Measurements from ENCODE around the gene ATP6AP1. TPM values are rescaled to one million over a fixed set of nuclear protein-coding genes. Genes with fewer than 3 reads are reported as not detected.

Gene ATP6AP1
- total and polyA plus RNA-seq, 2 experiments from 2014 or later, result 37.7 to 52.1 TPM

- TF ChIP-seq CTCF (conservative IDR thresholded peaks at IDR 0.05; ENCODE audit: low read depth in 2 of 2) (no peak), EZH2phosphoT487 (IDR thresholded peaks at IDR 0.05; ENCODE audit: unreplicated experiment) (no peak), POLR2AphosphoS5 (IDR thresholded peaks at IDR 0.05; ENCODE audit: low read depth) (no peak), ZNF462 (CRISPR knock-in tag; IDR thresholded peaks at IDR 0.05) (no peak)
Observed at GRCh38 chrX:154470434-154470833, 42.0 kb downstream of the ATP6AP1 start (continued).

- H3K9me3 Mint-ChIP-seq, result no peaks in the 10 kb centered on the region
- TF ChIP-seq NANOG (IDR thresholded peaks at IDR 0.05; ENCODE audit: borderline replicate concordance) (no peak), JUNB (IDR thresholded peaks at IDR 0.05; ENCODE audit: unreplicated experiment) (no peak), CREB1 (CRISPR knock-in tag; IDR thresholded peaks at IDR 0.05; ENCODE audit: low read depth) (no peak), REST (IDR thresholded peaks at IDR 0.05; ENCODE audit: unreplicated experiment) (no peak), EZH2phosphoT487 (IDR thresholded peaks at IDR 0.05; ENCODE audit: unreplicated experiment) (no peak), ZNF331 (CRISPR knock-in tag; IDR thresholded peaks at IDR 0.05; ENCODE audit: low read depth) (no peak), CTCF (conservative IDR thresholded peaks at IDR 0.05; ENCODE audit: low read depth in 2 of 2) (no peak), STAT1 (IDR thresholded peaks at IDR 0.05; ENCODE audit: unreplicated experiment) (no peak)
Observed at GRCh38 chrX:154470914-154471568, 42.6 kb downstream of the ATP6AP1 start.

More at GRCh38 chrX:154470914-154471568, 42.6 kb downstream of the ATP6AP1 start:
- H3K36me3 ChIP-seq (ENCODE audit: insufficient read depth), result no peaks in the 10 kb centered on the region
- no peak overlapping the region for H3K4me2 ChIP-seq
- no peak overlapping the region for H3K27ac ChIP-seq (ENCODE audit: low read depth)
- H4K20me1 ChIP-seq (replicated peaks; ENCODE audit: insufficient read depth), result no peaks in the 10 kb centered on the region; the same call in 1 of the 2 replicates
- H3K4me1 ChIP-seq (ENCODE audit: insufficient read depth), result no peaks in the 10 kb centered on the region
- H3K27me3 ChIP-seq (ENCODE audit: insufficient read depth), result no peaks in the 10 kb centered on the region
- no peak overlapping the region for H3K4me3 ChIP-seq
- H3K4me3 Mint-ChIP-seq, result no peak overlapping the region
- H3K36me3 Mint-ChIP-seq (ENCODE audit: low read depth), result peaks cover 10% of the 10 kb centered on the region
- H3K79me2 ChIP-seq (replicated peaks; ENCODE audit: insufficient read depth), result no peaks in the 10 kb centered on the region
- no peak overlapping the region for H3K27ac Mint-ChIP-seq
- DNase-seq (ENCODE audit: low spot score), result no peak
- H3K27me3 Mint-ChIP-seq (ENCODE audit: insufficient read depth, low read depth, poor library complexity), result peaks cover 4% of the 10 kb centered on the region
- no peak for ATAC-seq
- H3K4me1 Mint-ChIP-seq, result no peaks in the 10 kb centered on the region
- no peaks in the 10 kb centered on the region for H3F3A ChIP-seq (replicated peaks; ENCODE audit: low read depth)
- H2AFZ ChIP-seq, result no peak overlapping the region
- H3K9me2 ChIP-seq (ENCODE audit: insufficient read depth), result no peaks in the 10 kb centered on the region
